HCT116 (cell line): ENCODE results near the gene TAGLN2. TPM values are rescaled to one million over a fixed set of nuclear protein-coding genes. Genes with fewer than 3 reads are reported as not detected.
A peak's percentile ranks its signal among the peaks of the same experiment; 100 is the strongest.

Experiments
- ATAC-seq: fragments of 200-7000 bp; cut with Tn5 transposase; 2 replicates; pipeline ENCODE4 v1.9.1; 2020; ENCODE audit warnings: mild to moderate bottlenecking, moderate library complexity
- BruUV-seq: library from RNA; stranded (reverse); fragments of 400-500 nt; replicated peaks from 2 replicates; lab custom pipeline; 2021; lab: Mats Ljungman, UMichigan
- CTCF ChIA-PET: fragments of 300-600 bp; sonication (Branson Sonifier 250); formaldehyde crosslinking; loops from one replicate; lab custom pipeline; 2021; ENCODE audit warnings: antibody characterized with exemption; lab: Charles Lee
- POLR2A ChIA-PET: fragments of 300-600, 350-600 bp; sonication (Branson Sonifier 250); formaldehyde crosslinking; loops from one replicate; lab custom pipeline; 2021; ENCODE audit warnings: antibody characterized with exemption; lab: Charles Lee
- RAD21 ChIA-PET, 2 experiments: fragments of 300-600 bp; sonication (Branson Sonifier 250); formaldehyde crosslinking; loops; one replicate each; lab custom pipeline; 2023; ENCODE audit warnings: low total read pairs in 2 of 2; ENCODE audit not compliant: uncharacterized antibody in 2 of 2, unreplicated experiment in 2 of 2, low non-redundant PET in 1 of 2; lab: Charles Lee
- DNase-seq: peaks from one replicate; pipeline ENCODE4 v3.0.0-alpha.2; 2010; ENCODE audit warnings: low read depth, low spot score
- H2AFZ ChIP-seq: fragments of 200-600 bp; shearing (Covaris generic), sonication (generic); 2 replicates; pipeline ENCODE4 v1.6.1; 2017; ENCODE audit warnings: low read depth, mixed run types, mixed read lengths, antibody characterized with exemption, low read length; ENCODE audit not compliant: poor library complexity, severe bottlenecking
- H3K27ac ChIP-seq: 2 replicates; pipeline ENCODE4 v1.5.1; 2012; ENCODE audit warnings: low read depth, low read length
- H3K27me3 ChIP-seq: fragments of 200-600 bp; sonication (generic); 2 replicates; pipeline ENCODE4 v1.6.1; 2016; ENCODE audit warnings: mixed run types, low read length, mixed read lengths; ENCODE audit not compliant: insufficient read depth
- H3K36me3 ChIP-seq, 2 experiments: fragments of 200-500 bp in 1 of 2; fragments of 200-600 bp in 1 of 2; sonication (Bioruptor generic) in 1 of 2; sonication (generic) in 1 of 2; 2 replicates each; pipeline versions ENCODE4 v1.5.1 to v1.6.1; 2014 to 2016; ENCODE audit warnings: low read length in 2 of 2, inconsistent platforms in 1 of 2, mixed read lengths in 1 of 2, mixed run types in 1 of 2; ENCODE audit not compliant: insufficient read depth in 2 of 2, control insufficient read depth in 1 of 2
- H3K4me1 ChIP-seq, 2 experiments: fragments of 200-600 bp in 1 of 2; sonication (generic) in 1 of 2; 2 replicates each; pipeline versions ENCODE4 v1.5.1 to v1.6.1; 2012 to 2017; ENCODE audit warnings: low read length in 2 of 2, inconsistent platforms in 1 of 2, mild to moderate bottlenecking in 1 of 2, mixed read lengths in 1 of 2, mixed run types in 1 of 2, moderate library complexity in 1 of 2; ENCODE audit not compliant: insufficient read depth in 2 of 2, control insufficient read depth in 1 of 2
- H3K4me2 ChIP-seq: fragments of 200-600 bp; sonication (generic); 2 replicates; pipeline ENCODE4 v1.6.1; 2017; ENCODE audit warnings: mixed run types, low read length, mixed read lengths
- H3K4me3 ChIP-seq, 2 experiments: fragments of 200-600 bp in 1 of 2; sonication (generic) in 1 of 2; replicated peaks in 1 of 2; 2 replicates each; pipeline ENCODE4 v1.5.1; 2011 to 2016; ENCODE audit warnings: low read length in 2 of 2, control low read depth in 1 of 2, low read depth in 1 of 2, mild to moderate bottlenecking in 1 of 2, mixed read lengths in 1 of 2, mixed run types in 1 of 2
- H3K79me2 ChIP-seq: fragments of 200-600 bp; sonication (generic); 2 replicates; pipeline ENCODE4 v1.6.1; 2017; ENCODE audit warnings: mild to moderate bottlenecking, mixed run types, low read length, moderate library complexity, mixed read lengths; ENCODE audit not compliant: insufficient read depth
- H3K9ac ChIP-seq: fragments of 200-600 bp; sonication (generic); 2 replicates; pipeline ENCODE4 v1.6.1; 2016; ENCODE audit warnings: low read length, mixed read lengths
- H3K9me2 ChIP-seq: fragments of 200-600 bp; sonication (generic), shearing (Covaris generic); 2 replicates; pipeline ENCODE4 v1.6.1; 2017; ENCODE audit warnings: mixed run types, mild to moderate bottlenecking, moderate library complexity; ENCODE audit not compliant: insufficient read depth
- H3K9me3 ChIP-seq, 2 experiments: fragments of 200-500 bp in 1 of 2; fragments of 200-600 bp in 1 of 2; sonication (Bioruptor generic) in 1 of 2; sonication (generic) in 1 of 2; 2 replicates each; pipeline ENCODE4 v1.6.1; 2014 to 2017; ENCODE audit warnings: low read length in 2 of 2, mixed read lengths in 2 of 2, inconsistent platforms in 1 of 2, low read depth in 1 of 2, mild to moderate bottlenecking in 1 of 2, mixed run types in 1 of 2, moderate library complexity in 1 of 2; ENCODE audit not compliant: control insufficient read depth in 1 of 2, insufficient read depth in 1 of 2
- H4K20me1 ChIP-seq: fragments of 200-600 bp; sonication (generic), shearing (Covaris generic); 2 replicates; pipeline ENCODE4 v1.6.1; 2017; ENCODE audit warnings: mixed run types, mild to moderate bottlenecking, moderate library complexity; ENCODE audit not compliant: insufficient read depth
- CBX3 ChIP-seq: IDR thresholded peaks from 2 replicates; pipeline ENCODE4 v1.6.1; 2012; ENCODE audit warnings: low read depth
- CEBPB ChIP-seq: IDR thresholded peaks from 2 replicates; pipeline ENCODE4 v1.6.1; 2012; ENCODE audit warnings: low read depth
- EGR1 ChIP-seq: IDR thresholded peaks from 2 replicates; pipeline ENCODE4 v1.6.1; 2012; ENCODE audit warnings: low read depth
- ELF1 ChIP-seq: IDR thresholded peaks from 2 replicates; pipeline ENCODE4 v1.6.1; 2012; ENCODE audit warnings: low read depth, borderline replicate concordance
- EZH2 ChIP-seq: fragments of 200-600 bp; sonication (generic); IDR thresholded peaks from 2 replicates; pipeline ENCODE4 v1.6.1; 2017; ENCODE audit warnings: antibody characterized with exemption, mixed run types
- EZH2phosphoT487 ChIP-seq: fragments of 200-600 bp; IDR thresholded peaks from 2 replicates; pipeline ENCODE4 v1.6.1; 2018; ENCODE audit warnings: antibody characterized with exemption, borderline replicate concordance
- FOSL1 ChIP-seq: IDR thresholded peaks from 2 replicates; pipeline ENCODE4 v1.6.1; 2012; ENCODE audit warnings: low read depth
- POLR2A ChIP-seq: IDR thresholded peaks from 2 replicates; pipeline ENCODE4 v1.7.0; 2011; ENCODE audit warnings: borderline replicate concordance; ENCODE audit not compliant: insufficient read depth, insufficient read length; ENCODE audit errors: extremely low read depth
- POLR2AphosphoS5 ChIP-seq: IDR thresholded peaks from 2 replicates; pipeline ENCODE4 v1.6.1; 2011; ENCODE audit warnings: mild to moderate bottlenecking, low read depth, low read length, moderate library complexity
- RAD21 ChIP-seq: IDR thresholded peaks from 2 replicates; pipeline ENCODE4 v1.6.1; 2012; ENCODE audit warnings: low read depth, mild to moderate bottlenecking
- SIN3A ChIP-seq: IDR thresholded peaks from 2 replicates; pipeline ENCODE4 v1.6.1; 2012; ENCODE audit warnings: low read depth
- SP1 ChIP-seq: IDR thresholded peaks from 2 replicates; pipeline ENCODE4 v1.6.1; 2012; ENCODE audit warnings: low read depth
- TCF7L2 ChIP-seq: IDR thresholded peaks from 2 replicates; pipeline ENCODE4 v1.7.0; 2011; ENCODE audit warnings: borderline replicate concordance, inconsistent platforms; ENCODE audit not compliant: insufficient read depth, insufficient read length; ENCODE audit errors: extremely low read depth
- YY1 ChIP-seq: IDR thresholded peaks from 2 replicates; pipeline ENCODE4 v1.6.1; 2011; ENCODE audit warnings: low read length, low read depth, moderate library complexity, mild to moderate bottlenecking; ENCODE audit not compliant: insufficient replicate concordance; ENCODE audit errors: extremely low read depth
- ZFX ChIP-seq: fragments of 450-650 bp; IDR thresholded peaks from 2 replicates; pipeline ENCODE4 v1.6.1; 2017
- ZNF274 ChIP-seq: fragments of 200-500 bp; sonication (Bioruptor generic); IDR thresholded peaks from 2 replicates; pipeline ENCODE4 v1.6.1; 2014; ENCODE audit warnings: mild to moderate bottlenecking, low read depth, low read length, inconsistent platforms
- intact Hi-C: fragments of 100-400 bp; cut with micrococcal nuclease; formaldehyde crosslinking; loops from 2 replicates; pipeline ENCODE4 v1.10.0; 2022
- total RNA-seq: library from RNA; stranded (reverse); gene quantifications from one replicate; pipeline ENCODE4 v1.2.1, GENCODE V29; 2021; ENCODE audit not compliant: unreplicated experiment
- TF ChIP-seq, protein P1 (sequence below): IDR thresholded peaks from 2 replicates; pipeline ENCODE4 v1.6.1; 2012
- TF ChIP-seq, protein P2 (sequence below): IDR thresholded peaks from 2 replicates; pipeline ENCODE4 v1.6.1; 2012
- TF ChIP-seq, protein P3 (sequence below): IDR thresholded peaks from 2 replicates; pipeline ENCODE4 v1.6.1; 2011; ENCODE audit warnings: mild to moderate bottlenecking, low read length, moderate library complexity; ENCODE audit not compliant: insufficient replicate concordance; ENCODE audit errors: extremely low read depth
- TF ChIP-seq, protein P4 (sequence below): IDR thresholded peaks from 2 replicates; pipeline ENCODE4 v1.6.1; 2012; ENCODE audit warnings: low read depth

The TAGLN2 gene
- total RNA-seq, 1 experiment from 2014 or later, result 127 TPM

DNA sequence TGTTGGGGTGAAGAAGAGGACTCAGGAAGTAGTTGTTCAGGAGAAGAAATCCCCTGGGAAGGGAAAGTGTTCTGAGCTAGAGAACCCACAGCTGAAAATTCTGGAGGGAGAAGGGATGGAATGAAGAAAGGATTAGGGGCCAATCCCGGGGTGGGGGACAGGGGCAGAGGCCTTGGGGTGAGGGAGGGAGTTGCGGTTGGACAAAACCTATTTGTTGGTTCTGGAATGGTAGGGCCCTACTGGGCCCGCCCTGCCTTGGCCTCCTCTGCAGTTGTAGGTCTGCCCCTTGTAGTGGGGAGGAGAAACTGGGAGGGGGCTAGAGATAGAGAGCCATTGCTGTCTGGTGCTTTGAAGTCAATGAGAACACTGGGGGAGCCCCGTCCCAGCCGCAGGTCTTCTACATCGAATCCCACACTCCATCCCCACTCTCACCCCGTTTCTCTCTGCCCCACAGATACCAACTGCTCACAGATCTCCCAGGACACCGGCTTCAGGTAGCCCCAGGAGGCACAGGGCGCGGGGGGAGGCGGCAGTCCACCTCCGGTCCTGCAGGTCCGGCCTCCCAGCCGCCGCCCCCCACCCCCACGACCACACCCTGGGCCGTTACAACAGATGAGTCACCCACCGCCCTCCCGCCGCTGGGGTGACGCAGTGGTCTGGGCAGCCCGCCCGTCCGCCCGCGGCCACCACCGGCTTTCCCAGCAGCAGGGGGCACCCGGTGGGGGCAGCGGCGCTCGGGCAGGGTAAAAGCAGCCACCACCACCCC, 1.1 kb downstream of the TAGLN2 start:
- no peak overlapping the region for H2AFZ ChIP-seq
- H3K4me2 ChIP-seq, result peak overlapping the region; percentile 93
- H3K4me1 ChIP-seq, result peaks cover 21 to 42% of the 10 kb centered on the region in 2 experiments
- CTCF ChIA-PET, result interaction anchor here (0.9 to 1.5 kb wide), 4 partner anchors 31 to 328 kb away, joined by 3 to 13 read pairs (median 6); no protein-coding TSS in a partner anchor
- intact Hi-C loops, result no loop called here
- H4K20me1 ChIP-seq, result no peaks in the 10 kb centered on the region; the same call in 1 of the 2 replicates
- RAD21 ChIA-PET, result interaction anchor here in 1 of 2 experiments (0.9 kb wide), 1 partner anchor 31 kb away, joined by 3 read pairs; no protein-coding TSS in a partner anchor
- no peaks in the 10 kb centered on the region for H3K9me2 ChIP-seq
- H3K36me3 ChIP-seq, result peaks cover 3 to 14% of the 10 kb centered on the region in 2 experiments; a peak in 3 of 4 replicates
- POLR2A ChIA-PET, result interaction anchor here (1.0 to 1.6 kb wide), 3 partner anchors 8 to 86 kb away, joined by 3 to 8 read pairs (median 3); no protein-coding TSS in a partner anchor
- H3K4me3 ChIP-seq, result peak overlapping the region; percentile 57 to 62
- no TSS peak for BruUV-seq
- H3K27ac ChIP-seq, result peak overlapping the region; percentile 73
- peak overlapping the region; percentile 87 for H3K9ac ChIP-seq
- H3K27me3 ChIP-seq, result no peaks in the 10 kb centered on the region
- H3K79me2 ChIP-seq, result peaks cover 36% of the 10 kb centered on the region
- no peaks in the 10 kb centered on the region for H3K9me3 ChIP-seq
- ATAC-seq, result peak; percentile 56
- DNase-seq, result peak; percentile 55
- TF ChIP-seq YY1 (peak; percentile 57), ELF1 (no peak), CBX3 (no peak), FOSL1 (peak; percentile 92), ZFX (no peak), SP1 (peak; percentile 91), CEBPB (no peak; the same call in 1 of the 2 replicates), POLR2AphosphoS5 (peak; percentile 56), RAD21 (no peak), TCF7L2 (peak; percentile 82), EZH2phosphoT487 (no peak), ZNF274 (no peak), EGR1 (peak; percentile 79), SIN3A (peak; percentile 36; the same call in 1 of the 2 replicates), EZH2 (no peak), POLR2A (no peak)
- TF ChIP-seq, protein P1, sequence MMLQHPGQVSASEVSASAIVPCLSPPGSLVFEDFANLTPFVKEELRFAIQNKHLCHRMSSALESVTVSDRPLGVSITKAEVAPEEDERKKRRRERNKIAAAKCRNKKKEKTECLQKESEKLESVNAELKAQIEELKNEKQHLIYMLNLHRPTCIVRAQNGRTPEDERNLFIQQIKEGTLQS, result no peak
- TF ChIP-seq, protein P2, sequence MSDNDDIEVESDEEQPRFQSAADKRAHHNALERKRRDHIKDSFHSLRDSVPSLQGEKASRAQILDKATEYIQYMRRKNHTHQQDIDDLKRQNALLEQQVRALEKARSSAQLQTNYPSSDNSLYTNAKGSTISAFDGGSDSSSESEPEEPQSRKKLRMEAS, result no peak
- TF ChIP-seq, protein P3, sequence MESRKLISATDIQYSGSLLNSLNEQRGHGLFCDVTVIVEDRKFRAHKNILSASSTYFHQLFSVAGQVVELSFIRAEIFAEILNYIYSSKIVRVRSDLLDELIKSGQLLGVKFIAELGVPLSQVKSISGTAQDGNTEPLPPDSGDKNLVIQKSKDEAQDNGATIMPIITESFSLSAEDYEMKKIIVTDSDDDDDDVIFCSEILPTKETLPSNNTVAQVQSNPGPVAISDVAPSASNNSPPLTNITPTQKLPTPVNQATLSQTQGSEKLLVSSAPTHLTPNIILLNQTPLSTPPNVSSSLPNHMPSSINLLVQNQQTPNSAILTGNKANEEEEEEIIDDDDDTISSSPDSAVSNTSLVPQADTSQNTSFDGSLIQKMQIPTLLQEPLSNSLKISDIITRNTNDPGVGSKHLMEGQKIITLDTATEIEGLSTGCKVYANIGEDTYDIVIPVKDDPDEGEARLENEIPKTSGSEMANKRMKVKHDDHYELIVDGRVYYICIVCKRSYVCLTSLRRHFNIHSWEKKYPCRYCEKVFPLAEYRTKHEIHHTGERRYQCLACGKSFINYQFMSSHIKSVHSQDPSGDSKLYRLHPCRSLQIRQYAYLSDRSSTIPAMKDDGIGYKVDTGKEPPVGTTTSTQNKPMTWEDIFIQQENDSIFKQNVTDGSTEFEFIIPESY, result peak; percentile 77
- TF ChIP-seq, protein P4, sequence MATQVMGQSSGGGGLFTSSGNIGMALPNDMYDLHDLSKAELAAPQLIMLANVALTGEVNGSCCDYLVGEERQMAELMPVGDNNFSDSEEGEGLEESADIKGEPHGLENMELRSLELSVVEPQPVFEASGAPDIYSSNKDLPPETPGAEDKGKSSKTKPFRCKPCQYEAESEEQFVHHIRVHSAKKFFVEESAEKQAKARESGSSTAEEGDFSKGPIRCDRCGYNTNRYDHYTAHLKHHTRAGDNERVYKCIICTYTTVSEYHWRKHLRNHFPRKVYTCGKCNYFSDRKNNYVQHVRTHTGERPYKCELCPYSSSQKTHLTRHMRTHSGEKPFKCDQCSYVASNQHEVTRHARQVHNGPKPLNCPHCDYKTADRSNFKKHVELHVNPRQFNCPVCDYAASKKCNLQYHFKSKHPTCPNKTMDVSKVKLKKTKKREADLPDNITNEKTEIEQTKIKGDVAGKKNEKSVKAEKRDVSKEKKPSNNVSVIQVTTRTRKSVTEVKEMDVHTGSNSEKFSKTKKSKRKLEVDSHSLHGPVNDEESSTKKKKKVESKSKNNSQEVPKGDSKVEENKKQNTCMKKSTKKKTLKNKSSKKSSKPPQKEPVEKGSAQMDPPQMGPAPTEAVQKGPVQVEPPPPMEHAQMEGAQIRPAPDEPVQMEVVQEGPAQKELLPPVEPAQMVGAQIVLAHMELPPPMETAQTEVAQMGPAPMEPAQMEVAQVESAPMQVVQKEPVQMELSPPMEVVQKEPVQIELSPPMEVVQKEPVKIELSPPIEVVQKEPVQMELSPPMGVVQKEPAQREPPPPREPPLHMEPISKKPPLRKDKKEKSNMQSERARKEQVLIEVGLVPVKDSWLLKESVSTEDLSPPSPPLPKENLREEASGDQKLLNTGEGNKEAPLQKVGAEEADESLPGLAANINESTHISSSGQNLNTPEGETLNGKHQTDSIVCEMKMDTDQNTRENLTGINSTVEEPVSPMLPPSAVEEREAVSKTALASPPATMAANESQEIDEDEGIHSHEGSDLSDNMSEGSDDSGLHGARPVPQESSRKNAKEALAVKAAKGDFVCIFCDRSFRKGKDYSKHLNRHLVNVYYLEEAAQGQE, result no peak
